HG03066 (cell line): ENCODE data around the gene TBL2.
A peak's percentile ranks its signal among the peaks of the same experiment; 100 is the strongest.
"Not testable (repeated sequence)": the region's sequence is repeated elsewhere in the genome, so short reads cannot be mapped to it uniquely, and the experiment has no call there.

ENCODE experiments used
- ATAC-seq: cut with Tn5 transposase; IDR thresholded peaks from one replicate; pipeline ENCODE4 v1.9.1; 2021; ENCODE audit warnings: low read depth; ENCODE audit not compliant: unreplicated experiment

Gene TBL2

GRCh38 chr7:73537051-73537450, 41.3 kb downstream of the TBL2 start:
- no peak for ATAC-seq

DNA sequence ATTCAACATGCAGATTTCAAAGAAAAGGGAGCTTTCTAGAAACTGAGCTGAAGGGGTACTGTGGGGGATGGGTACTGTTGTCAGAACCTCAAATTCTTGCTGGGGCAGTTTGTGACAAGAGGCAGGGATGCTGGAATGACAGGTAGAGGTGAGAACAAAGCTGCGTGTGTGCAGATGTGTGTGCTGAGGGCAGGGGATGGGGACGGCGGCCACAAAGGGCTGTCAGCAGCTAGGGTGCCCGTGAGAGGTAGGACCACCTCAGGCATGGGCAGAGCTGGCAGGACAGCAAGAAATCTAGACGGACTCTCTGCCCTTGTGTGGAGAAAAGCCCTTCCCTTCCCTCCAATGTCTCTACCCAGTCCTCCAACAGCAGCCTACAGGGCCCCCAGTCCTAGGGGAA, 41.9 kb downstream of the TBL2 start:
- no peak for ATAC-seq

- ATAC-seq, result not testable (repeated sequence)
Measured at GRCh38 chr7:73535918-73536317, 42.5 kb downstream of the TBL2 start.

DNA sequence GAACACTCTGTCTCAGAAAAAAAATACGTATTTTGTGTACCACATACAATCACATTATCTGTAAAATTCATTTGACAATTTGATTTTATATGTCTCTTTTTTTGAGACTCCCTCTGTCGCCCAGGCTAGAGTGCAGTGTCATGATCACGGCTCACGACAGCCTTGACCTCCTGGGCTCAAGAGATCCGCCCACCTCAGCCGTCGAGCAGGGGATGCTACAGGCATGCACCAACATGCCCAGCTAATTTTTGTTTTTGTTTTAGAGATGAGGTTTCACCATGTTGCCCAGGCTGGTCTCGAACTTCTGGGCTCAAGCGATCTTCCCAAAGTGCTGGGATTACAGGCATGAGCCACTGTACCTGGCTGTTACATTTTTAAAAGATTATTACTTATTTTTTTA, 44.6 kb downstream of the TBL2 start:
- no peak for ATAC-seq

- no peak for ATAC-seq
Measured at GRCh38 chr7:73532224-73532623, 46.2 kb downstream of the TBL2 start.

- ATAC-seq, result no peak
Measured at GRCh38 chr7:73530800-73531199, 47.6 kb downstream of the TBL2 start.

DNA sequence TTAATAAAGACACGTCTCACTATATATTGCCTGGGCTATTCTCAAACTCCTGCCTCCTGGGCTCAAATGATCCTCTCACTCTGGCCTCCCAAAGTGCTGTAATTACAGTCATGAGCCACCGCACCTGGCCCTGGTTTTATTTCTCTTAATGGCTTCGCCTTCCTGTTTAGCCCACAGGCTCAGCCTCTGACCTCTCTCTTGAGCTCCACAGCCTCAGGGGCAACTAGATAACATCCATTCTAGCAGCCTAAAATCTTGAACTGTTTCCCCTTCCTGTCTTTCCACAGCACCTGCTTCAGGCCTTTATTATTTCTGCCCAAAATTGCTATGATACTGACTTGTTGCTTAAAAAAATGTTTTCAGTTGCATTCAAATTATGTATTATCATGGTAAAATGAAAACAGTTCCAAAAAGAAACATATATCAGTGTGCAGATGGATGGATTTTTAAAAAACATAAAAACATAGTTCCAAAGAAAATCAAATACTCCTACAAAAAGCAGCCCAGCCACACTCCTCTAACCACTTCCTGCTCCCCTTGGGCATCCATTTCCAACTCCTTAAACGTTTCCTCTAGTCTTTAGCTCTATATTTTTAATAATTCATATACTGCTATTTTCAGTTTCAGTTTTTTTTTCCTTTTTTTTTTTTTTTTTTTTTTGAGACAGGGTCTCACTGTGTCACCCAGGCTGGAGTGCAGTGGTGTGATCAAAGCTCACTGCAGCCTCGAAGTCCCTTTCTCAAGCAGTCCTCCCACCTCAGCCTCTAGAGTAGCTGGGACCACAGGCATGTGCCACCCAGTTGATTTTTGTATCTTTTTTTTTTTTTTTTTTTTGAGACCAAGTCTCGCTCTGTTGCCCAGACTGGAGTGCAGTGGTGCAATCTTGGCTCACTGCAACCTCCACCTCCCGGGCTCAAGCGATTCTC, 51.2 kb downstream of the TBL2 start:
- no peak for ATAC-seq

- not testable (repeated sequence) for ATAC-seq
Measured at GRCh38 chr7:73526158-73526494, 52.3 kb downstream of the TBL2 start.

- ATAC-seq, result peak; percentile 86
Measured at GRCh38 chr7:73522105-73522872, 56.1 kb downstream of the TBL2 start, which contains the start of gene BAZ1B. Gene BAZ1B (minus strand): TSS chr7:73522293. CDS start chr7:73521933, 360 bp downstream.

GRCh38 chr7:73521636-73522104, 56.7 kb downstream of the TBL2 start:
- ATAC-seq, result peak; percentile 46

DNA sequence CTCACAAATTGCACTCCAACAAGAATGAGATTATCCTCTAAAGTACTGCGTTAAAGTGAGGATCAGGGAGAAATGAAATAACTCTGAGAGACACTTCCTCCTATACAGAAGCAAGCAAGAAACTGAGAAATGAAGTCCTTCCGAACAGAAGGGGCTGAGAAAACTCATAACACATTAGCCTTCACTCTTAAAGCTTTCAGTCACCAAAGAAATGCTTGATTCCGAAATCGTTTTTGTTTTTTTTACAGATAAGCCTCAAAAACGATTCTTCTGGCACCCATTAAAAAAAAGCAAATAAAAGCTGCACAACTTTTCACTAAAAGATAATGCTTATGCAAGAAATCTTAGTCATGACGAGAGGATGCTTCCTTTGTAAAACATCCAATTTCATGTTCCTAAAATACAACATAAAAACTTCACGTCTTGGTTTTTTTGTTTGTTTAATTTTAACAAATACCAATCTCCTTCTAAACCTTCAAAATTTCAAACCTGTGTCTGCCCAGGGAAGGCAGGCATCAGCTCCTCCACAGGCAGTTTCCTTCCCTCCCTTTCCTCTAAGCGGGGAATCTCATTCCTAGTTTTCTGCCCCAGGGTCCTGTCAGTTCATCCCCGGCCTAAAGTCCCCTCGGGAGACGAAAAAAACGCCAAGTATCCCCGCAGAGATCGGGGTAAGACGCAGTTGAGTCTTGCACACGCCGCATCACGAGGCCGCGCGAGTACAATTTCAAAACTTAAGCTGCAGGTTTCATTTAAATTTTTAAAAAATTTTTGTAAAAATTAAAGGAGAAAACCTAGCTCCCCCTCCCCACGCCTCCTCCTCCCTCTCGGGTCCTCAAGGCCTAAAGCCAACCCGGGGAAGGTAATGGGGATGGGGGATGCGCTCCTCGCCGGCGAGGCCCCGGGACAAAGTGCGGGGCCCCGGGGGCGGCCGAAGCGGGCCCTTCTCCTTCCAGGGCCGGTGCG, 57.4 kb downstream of the TBL2 start:
- no peak for ATAC-seq

- ATAC-seq, result no peak
Measured at GRCh38 chr7:73519867-73520672, 58.3 kb downstream of the TBL2 start.

DNA sequence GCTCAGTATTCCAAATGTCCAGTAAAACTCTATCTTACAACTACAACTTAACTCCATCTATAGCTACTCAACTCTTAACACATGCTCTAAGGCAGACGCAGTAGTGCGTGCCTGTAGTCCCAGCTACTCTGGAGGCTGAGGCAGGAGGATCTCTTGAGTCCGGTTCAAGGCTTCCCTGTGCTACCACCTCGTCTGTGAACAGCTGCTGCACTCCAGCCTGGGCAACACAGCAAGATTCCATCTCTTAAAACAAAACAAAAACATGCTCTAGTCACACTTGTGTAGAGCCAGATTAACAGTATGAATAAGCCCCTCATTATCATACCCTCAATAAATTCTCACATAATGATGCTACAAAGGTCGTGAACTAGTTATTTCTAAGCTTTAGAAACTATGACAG, 59.9 kb downstream of the TBL2 start:
- no peak for ATAC-seq
